ENCODE data around the gene NOMO2. TPM values are rescaled to one million over a fixed set of nuclear protein-coding genes. Genes with fewer than 3 reads are reported as not detected.
"Not testable (repeated sequence)": the region's sequence is repeated elsewhere in the genome, so short reads cannot be mapped to it uniquely, and the experiment has no call there.

The NOMO2 gene
- total RNA-seq, 2 experiments from 2014 or later = 124 to 125 TPM

DNA sequence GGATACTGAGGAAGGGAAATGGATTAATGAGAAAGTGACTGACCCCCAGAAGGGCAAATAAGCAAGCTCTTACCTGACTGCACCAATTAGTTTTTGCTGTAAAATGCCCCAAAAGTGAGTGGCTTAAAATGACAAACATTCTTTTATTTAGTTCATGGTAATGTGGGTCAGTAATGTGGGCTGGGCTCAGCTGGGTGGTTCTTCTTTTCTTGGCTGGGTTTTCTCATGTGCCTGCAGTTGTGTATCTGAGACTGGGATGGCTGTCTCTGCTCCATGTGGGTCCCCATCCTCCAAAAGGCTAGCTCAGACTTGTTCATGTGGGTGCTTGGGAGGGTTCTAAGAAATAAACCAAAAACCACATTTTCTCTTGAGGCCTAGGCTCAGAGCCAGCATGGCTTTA lies 29.5 kb upstream of the NOMO2 start:
- H3K27ac Mint-ChIP-seq; CTCF ChIA-PET; DNase-seq; POLR2A ChIA-PET; H3K4me3 Mint-ChIP-seq; H3K9me3 Mint-ChIP-seq; H3K4me1 Mint-ChIP-seq; H3K36me3 Mint-ChIP-seq (ENCODE audit: low read depth); H3K27me3 Mint-ChIP-seq: not testable (repeated sequence)

DNA sequence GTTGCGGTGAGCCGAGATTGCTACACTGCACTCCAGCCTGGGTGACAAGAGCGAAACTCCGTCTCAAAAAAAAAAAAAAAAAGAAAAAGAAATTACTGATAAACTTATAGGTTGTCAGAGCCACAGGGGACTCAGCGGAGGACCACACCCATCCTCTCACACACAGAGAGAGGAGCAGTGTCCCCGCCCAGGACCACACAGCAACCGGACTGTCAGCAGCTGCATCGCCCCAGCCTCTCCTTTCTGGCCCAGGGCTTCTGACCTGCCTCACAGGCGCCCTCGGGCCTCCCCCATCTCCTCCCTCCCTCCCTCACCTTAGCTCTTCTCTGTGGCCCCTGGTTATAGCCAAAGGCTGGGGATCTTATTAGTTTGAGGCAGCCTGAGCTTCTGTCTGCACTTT lies 27.9 kb upstream of the NOMO2 start:
- POLR2A ChIA-PET, H3K4me3 Mint-ChIP-seq: not testable (repeated sequence)

DNA sequence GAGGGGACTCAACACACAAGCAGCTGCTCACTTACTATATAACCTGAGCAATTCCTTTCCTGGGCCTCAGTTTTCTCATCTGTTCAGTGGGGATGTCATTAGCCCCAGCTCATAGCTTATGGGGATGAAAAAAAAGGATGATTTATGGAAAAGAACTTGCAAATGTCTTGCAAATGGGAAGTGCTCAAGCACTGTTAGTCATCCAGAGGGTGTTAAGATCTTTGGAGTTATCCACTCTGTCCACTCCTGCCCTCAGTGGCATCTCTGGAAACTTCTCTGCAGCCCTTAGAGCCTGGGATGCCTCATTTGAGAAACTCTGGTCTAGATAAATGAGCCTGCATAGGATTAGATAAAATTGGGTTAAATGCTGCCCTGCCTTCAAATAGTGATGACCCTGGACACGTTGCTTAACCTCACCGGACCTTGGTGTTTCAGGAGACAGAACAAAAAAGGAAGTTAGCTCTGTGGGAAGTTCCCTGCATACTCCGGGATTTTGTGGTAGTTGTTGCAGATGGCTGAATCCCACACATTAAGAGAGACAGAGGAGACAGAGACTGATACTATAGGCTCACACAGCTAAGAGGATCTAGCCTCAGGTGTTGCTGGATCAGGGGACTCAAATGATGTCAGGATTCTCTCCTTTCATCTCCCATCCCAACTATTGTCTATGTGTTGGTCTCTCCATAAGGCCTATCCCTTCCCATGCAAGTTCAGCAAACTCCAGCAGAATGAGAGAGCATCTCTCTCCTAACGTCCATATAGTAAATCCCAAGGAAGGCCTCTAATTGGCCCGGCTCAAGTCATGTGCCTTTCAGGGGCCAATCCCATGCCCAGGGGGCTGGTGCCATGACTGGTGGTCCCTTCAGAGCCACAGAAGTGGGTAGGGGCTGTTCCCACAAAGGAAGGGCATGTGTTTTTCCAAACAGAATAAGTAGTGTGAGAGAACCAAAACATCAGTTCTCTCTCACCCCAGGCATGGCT lies 25.0 kb upstream of the NOMO2 start:
- CTCF ChIA-PET; H3K27ac Mint-ChIP-seq; H3K9me3 Mint-ChIP-seq; POLR2A ChIA-PET; H3K27me3 Mint-ChIP-seq; H3K36me3 Mint-ChIP-seq (ENCODE audit: low read depth); DNase-seq; H3K4me1 Mint-ChIP-seq; H3K4me3 Mint-ChIP-seq: not testable (repeated sequence)

More for the DNA sequence above, 27.9 kb upstream of the NOMO2 start:
- H3K36me3 Mint-ChIP-seq (ENCODE audit: low read depth); H3K27me3 Mint-ChIP-seq; H3K9me3 Mint-ChIP-seq; H3K4me1 Mint-ChIP-seq; CTCF ChIA-PET; DNase-seq; H3K27ac Mint-ChIP-seq: not testable (repeated sequence)

DNA sequence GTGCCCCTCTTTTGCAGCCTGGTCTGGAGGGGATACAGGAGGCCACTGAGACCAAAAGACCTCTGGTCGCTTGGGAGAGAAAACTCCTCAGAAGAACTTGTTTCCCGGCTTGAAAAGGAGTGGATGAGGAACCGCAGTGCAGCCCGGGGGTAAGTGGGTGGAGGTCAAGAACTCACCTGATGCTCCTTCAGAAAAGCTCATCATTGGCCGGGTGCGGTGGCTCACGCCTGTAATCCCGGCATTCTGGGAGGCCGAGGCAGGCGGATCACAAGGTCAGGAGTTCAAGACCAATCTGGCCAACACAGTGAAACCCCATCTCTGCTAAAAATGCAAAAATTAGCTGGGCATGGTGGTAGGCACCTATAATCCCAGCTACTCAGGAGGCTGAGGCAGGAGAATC lies 23.9 kb upstream of the NOMO2 start:
- POLR2A ChIA-PET, CTCF ChIA-PET: not testable (repeated sequence)

DNA sequence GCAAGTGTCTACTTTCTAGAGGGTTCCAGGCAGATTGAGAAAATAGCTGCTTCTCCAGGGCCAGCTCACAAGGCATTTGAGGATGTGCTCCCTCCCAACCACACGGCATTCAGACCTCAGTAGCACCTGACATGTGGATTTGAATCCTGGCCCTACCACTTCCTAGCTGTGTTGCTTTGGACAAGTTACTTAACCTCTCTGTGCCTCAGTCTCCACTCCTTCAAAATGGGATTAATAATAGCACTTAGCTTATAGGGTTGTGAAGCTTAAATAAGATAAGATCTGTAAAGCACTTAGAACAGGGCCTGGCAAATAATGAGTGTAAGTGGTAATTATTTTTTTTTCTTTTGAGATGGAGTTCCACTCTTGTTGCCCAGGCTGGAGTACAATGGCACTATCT lies 21.0 kb upstream of the NOMO2 start:
- Mint-ChIP-seq H3K9me3 (no peaks in the 10 kb centered on the region), H3K27me3 (no peaks in the 10 kb centered on the region), H3K27ac (no peak overlapping the region), H3K4me1 (no peaks in the 10 kb centered on the region), H3K4me3 (no peak overlapping the region), H3K36me3 (ENCODE audit: low read depth) (no peaks in the 10 kb centered on the region)
- ChIA-PET POLR2A (no interaction called here), CTCF (no interaction called here)
- DNase-seq = no peak

More for the DNA sequence above, 23.9 kb upstream of the NOMO2 start:
- DNase-seq; H3K27me3 Mint-ChIP-seq; H3K27ac Mint-ChIP-seq; H3K9me3 Mint-ChIP-seq; H3K4me3 Mint-ChIP-seq; H3K4me1 Mint-ChIP-seq; H3K36me3 Mint-ChIP-seq (ENCODE audit: low read depth): not testable (repeated sequence)

DNA sequence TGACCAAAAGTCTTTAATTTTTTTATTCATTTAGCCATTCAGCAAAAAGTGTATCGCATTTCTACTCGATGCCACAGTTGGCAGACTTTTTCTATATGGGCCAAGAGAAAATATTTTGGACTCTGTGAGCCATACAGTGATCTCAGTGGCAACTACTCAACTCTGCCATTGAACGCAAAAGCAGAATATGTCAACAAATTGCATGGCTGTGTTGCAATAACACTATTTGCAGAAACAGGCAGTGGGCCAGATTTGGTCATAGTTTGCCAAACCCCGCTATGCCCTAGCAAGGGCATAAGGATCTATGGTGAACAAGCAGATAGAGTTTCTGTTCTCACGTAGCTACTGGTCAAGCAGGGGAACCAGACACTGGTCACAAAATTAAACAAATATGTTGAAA lies 18.5 kb upstream of the NOMO2 start:
- POLR2A ChIA-PET; DNase-seq; H3K27ac Mint-ChIP-seq; H3K4me3 Mint-ChIP-seq; H3K9me3 Mint-ChIP-seq; H3K4me1 Mint-ChIP-seq; H3K27me3 Mint-ChIP-seq; H3K36me3 Mint-ChIP-seq (ENCODE audit: low read depth); CTCF ChIA-PET: not testable (repeated sequence)

DNA sequence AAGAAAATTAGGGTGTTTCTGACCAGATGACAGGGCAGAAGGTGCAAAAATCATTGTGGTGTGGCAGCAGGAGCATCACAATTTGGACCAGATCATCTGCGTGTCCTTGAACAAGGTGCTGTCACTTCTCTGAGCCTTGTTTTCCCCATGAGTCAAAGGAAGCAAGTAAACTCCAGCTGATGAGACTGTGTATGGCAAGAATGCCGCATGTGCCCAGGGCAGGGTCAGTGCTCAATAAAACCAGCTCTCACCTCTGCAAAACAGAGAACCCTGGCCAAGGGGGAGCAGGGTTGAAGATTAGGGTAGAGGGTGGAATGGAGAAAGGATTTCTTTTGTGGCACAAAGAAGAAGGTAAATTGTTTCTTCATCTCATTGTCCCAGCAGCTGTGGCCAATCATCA lies 17.4 kb upstream of the NOMO2 start:
- H3K27me3 Mint-ChIP-seq; H3K4me3 Mint-ChIP-seq; H3K36me3 Mint-ChIP-seq (ENCODE audit: low read depth); DNase-seq; POLR2A ChIA-PET; H3K27ac Mint-ChIP-seq; CTCF ChIA-PET; H3K4me1 Mint-ChIP-seq; H3K9me3 Mint-ChIP-seq: not testable (repeated sequence)

DNA sequence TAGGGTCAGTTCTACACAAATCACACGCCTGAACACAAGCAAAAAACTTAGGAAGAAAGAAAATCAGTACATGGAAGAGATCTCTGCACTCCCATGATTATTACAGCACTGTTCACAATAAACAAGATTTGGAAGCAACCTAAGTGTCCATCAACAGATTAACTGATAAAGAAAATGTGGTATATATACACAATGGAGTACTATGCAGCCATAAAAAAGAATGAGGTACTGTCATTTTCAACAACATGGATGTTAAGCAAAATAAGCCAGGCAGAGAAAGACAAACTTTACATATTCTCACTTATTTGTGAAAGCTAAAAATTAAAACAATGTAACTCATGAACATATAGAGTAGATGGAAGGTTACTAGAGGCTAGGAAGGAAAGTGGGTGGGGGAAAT lies 16.0 kb upstream of the NOMO2 start:
- POLR2A ChIA-PET; H3K4me1 Mint-ChIP-seq; CTCF ChIA-PET; H3K9me3 Mint-ChIP-seq; H3K36me3 Mint-ChIP-seq (ENCODE audit: low read depth); H3K27me3 Mint-ChIP-seq; H3K27ac Mint-ChIP-seq; DNase-seq; H3K4me3 Mint-ChIP-seq: not testable (repeated sequence)

DNA sequence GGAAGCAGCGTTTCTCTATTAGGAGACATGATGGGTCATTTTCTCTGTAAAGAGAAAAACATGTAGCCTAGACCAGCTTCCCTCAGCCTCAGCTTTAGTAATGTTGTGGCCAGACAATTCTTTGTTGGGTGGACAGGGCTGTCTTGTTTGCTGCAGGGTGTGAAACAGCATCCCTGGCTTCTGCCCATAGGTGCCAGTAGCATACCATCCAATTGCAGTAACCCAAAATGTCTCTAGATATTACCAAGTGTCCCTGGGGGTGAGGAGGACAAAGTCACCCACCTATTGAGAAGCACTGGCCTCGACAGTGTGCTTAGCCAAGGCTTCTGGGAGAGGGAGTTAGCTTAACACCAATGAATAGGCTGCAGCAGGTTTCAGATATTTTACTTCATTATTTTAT lies 14.0 kb upstream of the NOMO2 start:
- DNase-seq; CTCF ChIA-PET; H3K27ac Mint-ChIP-seq; H3K27me3 Mint-ChIP-seq; POLR2A ChIA-PET; H3K36me3 Mint-ChIP-seq (ENCODE audit: low read depth); H3K9me3 Mint-ChIP-seq; H3K4me1 Mint-ChIP-seq; H3K4me3 Mint-ChIP-seq: not testable (repeated sequence)

DNA sequence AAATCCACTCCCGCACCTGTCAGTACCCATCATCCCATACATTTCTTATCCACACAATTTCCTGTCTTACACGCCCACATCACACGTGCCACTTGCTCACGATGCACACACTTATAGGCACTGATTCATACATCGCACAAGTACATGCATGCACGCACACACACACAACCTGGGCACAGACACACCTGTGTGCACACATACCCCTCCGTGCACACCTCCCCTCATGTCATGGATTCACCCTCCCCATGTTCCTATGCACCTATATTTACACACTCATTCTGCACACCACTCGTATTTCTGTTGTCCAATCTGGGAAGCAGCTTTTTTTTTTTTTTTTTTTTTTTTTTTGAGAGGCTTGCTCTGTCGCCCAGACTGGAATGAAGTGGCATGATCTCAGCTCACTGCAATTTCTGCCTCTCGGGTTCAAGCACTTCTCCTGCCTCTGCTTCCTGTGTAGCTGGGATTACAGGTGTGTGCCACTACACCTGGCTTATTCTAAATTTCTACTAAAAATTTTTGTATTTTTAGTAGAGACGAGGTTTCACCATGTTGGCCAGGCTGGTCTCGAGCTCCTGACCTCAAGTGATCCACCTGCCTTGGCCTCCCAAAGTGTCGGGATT lies 13.5 kb upstream of the NOMO2 start:
- H3K27me3 Mint-ChIP-seq; H3K27ac Mint-ChIP-seq; DNase-seq; H3K4me1 Mint-ChIP-seq; H3K36me3 Mint-ChIP-seq (ENCODE audit: low read depth); CTCF ChIA-PET; POLR2A ChIA-PET; H3K4me3 Mint-ChIP-seq; H3K9me3 Mint-ChIP-seq: not testable (repeated sequence)

DNA sequence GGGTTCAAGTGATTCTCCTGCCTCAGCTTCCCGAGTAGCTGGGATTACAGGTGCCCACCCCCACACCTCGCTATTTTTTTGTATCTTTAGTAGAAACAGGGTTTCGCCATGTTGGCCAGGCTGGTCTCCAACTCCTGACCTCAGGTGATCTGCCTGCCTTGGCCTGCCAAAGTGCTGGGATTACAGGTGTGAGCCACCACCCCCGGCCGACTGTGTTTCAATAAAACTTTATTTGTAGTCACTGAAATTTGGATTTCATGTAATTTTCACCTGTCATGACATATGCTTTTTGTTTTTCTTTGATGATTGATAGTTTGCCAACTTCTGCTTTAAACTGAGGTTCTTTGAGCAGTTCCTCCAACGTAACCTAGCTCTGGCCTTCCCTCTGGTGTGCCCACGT lies 12.0 kb upstream of the NOMO2 start:
- H3K9me3 Mint-ChIP-seq; H3K27me3 Mint-ChIP-seq; DNase-seq; H3K27ac Mint-ChIP-seq; POLR2A ChIA-PET; CTCF ChIA-PET; H3K4me1 Mint-ChIP-seq; H3K36me3 Mint-ChIP-seq (ENCODE audit: low read depth); H3K4me3 Mint-ChIP-seq: not testable (repeated sequence)

DNA sequence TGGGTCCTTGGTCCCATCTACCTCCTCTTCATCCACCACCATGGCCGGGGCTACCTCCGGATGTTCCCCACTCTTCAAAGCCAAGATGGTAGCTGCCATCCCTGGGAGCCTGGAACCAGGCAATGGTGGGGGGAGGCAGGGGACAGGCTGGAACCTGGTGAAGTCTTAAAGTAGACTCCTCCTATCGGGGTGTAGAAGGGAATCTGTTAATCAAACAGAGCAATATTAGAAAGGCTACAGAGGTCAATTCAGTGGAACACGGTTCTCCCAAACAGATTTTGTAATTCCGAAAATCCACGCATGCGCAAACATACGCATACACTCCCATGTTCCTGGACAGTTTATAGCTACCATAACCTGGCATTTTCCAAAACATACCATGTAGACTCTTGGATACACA lies 11.1 kb upstream of the NOMO2 start:
- H3K27me3 Mint-ChIP-seq; POLR2A ChIA-PET; H3K4me1 Mint-ChIP-seq; CTCF ChIA-PET; H3K36me3 Mint-ChIP-seq (ENCODE audit: low read depth); H3K9me3 Mint-ChIP-seq; H3K27ac Mint-ChIP-seq; DNase-seq; H3K4me3 Mint-ChIP-seq: not testable (repeated sequence)

DNA sequence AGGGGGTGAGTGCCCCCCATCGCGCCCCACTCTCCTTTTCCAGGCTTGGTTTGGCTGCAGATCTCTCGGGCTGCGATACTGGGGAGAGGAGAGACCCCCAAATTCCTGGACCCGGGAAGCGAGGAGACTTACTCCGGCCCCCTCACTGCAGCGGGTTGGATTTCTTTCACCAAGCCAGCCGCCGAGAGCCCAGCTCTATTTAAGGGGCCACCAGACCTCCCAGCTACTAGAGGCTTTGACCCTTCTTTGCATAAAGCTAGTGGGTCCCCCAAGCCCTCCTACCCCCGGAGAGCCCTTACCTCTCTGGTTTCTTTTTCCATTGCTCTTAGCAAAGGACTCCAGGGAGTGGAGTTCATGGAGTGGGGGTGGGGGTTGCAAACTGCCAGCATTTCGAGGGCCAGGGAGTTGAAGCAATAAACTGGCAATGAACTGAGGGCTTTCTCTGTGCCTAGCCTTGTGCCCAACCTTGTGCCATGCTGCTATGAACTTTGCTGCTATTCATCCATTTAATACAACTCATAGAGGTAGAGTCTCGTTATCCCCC lies 9.5 kb upstream of the NOMO2 start:
- H3K4me1 Mint-ChIP-seq; H3K36me3 Mint-ChIP-seq (ENCODE audit: low read depth); H3K27me3 Mint-ChIP-seq; H3K9me3 Mint-ChIP-seq; CTCF ChIA-PET; DNase-seq; POLR2A ChIA-PET; H3K4me3 Mint-ChIP-seq; H3K27ac Mint-ChIP-seq: not testable (repeated sequence)

Measured in activated CD4-positive, alpha-beta memory T cell treated with anti-CD3 and anti-CD28 coated beads, Interleukin-2, amount 10 ng/mL, durations not matched to agents 7 days and 5 days (primary cell).